ENCODE measurements around the gene CHST4.
"Not testable (repeated sequence)": the region's sequence is repeated elsewhere in the genome, so short reads cannot be mapped to it uniquely, and the experiment has no call there.

CHST4 gene

DNA sequence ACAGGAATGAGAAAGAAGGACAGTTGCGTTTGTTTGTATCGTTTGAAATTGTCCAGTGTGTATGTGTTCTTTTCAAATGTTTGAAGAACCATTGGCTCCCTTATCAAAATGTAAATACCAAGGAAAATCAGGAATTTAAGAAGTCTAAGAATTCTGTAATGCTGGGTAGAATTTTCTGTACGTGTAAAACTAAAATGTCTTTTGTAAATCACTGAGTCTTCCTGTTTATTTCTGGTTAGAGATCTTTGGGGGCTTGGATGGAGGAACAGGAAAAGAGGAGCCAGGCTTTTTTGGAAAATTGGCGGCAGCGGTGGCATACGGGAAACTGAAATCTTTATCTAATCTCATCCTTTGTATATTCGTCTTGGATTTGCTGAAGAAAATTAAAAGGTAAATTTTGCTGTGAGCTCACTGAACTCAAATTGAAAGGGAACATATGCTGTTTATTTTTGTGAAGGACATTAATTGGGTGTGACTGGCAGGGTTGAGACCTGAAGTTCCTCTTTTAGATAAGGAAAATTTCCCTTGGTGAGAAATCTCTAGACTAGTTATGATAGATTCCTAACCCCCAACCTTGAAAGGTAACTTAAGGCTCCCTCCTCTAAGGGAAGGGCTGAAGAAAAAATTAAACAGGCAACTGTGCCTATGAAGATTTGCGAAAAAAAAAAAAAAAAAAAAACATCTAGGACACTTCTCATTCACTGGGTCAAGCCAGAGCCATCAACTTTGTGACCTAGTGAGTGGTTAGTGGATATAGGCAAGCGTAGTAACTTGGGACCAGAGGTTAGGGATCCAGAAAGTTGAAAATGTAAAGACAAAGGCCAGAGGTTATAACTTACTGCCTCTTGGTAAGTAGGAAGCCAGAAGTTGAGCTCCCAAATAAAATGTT lies 39.8 kb downstream of the CHST4 start:
- in situ Hi-C loops (cut with MboI; ENCODE audit: low pct_unique_long_range_greater_than_20kb, low sequenced_read_pairs): no loop called here
- DNase-seq: peak; percentile 18

DNA sequence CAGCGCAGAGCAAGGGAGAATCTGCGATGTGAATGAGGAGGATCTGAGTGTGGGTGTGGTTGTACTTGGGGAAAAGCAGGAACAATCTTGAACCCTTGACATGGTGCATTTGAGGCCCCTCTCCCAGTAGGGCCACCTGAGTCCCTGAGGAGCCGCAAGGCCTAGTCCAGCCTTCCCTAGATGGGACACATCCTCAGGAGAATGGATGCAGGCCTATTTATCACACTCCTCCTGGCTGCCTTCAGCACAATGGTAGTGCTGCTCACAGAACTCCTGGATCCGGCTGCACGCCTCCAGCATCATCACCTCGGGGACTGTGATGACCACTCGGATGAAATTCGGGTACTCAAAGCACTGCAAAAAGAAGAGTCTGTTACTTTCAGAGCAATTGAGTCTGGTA lies 41.7 kb downstream of the CHST4 start:
- no peak for DNase-seq
- in situ Hi-C loops (cut with MboI; ENCODE audit: low pct_unique_long_range_greater_than_20kb, low sequenced_read_pairs): no loop called here

DNA sequence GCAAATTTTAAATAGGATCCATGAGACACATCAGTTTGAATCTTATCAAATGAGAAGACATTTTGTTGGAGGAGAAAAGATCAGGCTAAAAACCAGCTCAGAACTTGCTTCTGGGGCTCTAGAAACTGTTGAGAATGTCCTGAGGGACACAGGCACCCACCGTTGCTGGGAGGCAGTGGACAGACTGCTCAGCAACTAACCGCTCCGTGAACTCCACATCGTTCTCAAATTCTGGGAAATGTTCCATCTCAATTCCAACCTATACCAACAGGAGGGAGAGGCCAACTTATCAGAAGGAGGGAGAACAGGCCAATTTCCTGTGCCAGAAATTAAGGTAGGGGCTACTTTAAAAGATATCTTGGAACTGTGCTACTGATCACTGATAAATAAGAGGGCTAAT lies 42.3 kb downstream of the CHST4 start:
- no peak for DNase-seq
- in situ Hi-C loops (cut with MboI; ENCODE audit: low pct_unique_long_range_greater_than_20kb, low sequenced_read_pairs): no loop called here

DNA sequence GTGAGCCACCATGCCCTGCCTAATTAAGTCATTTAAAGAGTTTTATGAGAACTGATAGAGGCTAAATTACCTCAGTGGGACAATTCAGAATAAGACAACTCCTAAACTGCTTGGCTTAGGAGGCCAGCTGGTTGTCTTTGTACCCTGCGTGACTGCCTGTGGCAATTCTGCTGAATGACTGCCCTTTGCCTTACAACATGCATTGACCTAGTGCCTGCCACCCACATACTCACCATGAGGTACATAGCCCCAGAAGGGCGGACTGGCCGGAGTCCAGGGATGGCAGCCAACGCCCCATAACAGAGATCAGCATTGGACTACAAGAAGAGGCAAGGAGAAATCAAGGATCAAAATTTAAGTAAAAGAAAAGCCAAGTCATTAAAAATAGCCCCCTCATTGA lies 43.4 kb downstream of the CHST4 start:
- in situ Hi-C loops (cut with MboI; ENCODE audit: low pct_unique_long_range_greater_than_20kb, low sequenced_read_pairs): no loop called here
- DNase-seq: no peak

DNA sequence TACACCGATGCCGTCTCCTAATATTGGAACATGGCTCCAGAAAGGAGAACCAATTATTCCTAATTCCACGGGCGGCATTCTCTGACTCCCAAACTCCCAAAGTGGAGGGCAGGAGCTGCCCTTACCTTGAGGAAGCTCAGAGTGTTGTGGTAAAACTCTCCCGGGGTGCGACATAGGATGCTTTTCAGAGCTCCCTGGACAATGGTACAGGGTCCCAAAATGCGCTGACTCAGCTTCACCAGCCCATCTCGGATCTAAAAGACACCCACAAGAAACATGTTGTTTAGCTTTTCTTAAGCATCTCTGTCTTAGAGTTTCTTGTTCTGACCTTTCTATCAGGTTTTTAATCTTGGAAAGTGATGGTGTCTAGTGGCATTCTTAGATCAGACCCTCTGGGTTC lies 43.9 kb downstream of the CHST4 start:
- in situ Hi-C loops (cut with MboI; ENCODE audit: low pct_unique_long_range_greater_than_20kb, low sequenced_read_pairs): no loop called here
- DNase-seq: no peak

DNA sequence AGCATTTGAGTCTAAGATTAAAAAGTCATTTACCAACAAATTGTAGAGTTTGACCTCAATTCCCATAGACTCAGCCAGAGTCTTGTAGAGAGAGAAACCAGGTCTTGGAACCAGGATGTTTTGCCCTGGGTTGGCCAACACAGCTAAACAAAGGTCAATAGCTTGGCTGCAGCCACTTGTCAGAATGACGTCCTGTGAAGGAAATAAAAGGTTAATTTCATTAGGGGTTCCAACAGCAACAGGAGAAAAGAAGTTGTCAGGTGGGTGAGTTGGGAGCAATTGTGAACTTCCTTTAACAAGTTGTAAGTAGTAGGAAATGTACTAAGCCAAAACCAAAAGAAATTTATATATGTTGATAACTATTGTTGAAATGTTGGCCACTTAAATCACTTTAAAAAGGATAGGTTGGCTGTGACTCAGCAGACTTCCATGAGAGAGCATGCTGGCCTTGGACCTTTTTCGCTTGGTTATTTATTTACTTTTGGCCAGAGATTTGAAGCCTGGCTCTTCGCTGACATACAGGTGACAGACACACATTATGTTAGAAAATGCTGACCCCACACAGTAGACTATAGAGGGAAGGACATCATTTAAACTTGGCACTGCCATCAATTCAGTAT lies 46.4 kb downstream of the CHST4 start:
- in situ Hi-C loops (cut with MboI; ENCODE audit: low pct_unique_long_range_greater_than_20kb, low sequenced_read_pairs): no loop called here
- DNase-seq: no peak

DNA sequence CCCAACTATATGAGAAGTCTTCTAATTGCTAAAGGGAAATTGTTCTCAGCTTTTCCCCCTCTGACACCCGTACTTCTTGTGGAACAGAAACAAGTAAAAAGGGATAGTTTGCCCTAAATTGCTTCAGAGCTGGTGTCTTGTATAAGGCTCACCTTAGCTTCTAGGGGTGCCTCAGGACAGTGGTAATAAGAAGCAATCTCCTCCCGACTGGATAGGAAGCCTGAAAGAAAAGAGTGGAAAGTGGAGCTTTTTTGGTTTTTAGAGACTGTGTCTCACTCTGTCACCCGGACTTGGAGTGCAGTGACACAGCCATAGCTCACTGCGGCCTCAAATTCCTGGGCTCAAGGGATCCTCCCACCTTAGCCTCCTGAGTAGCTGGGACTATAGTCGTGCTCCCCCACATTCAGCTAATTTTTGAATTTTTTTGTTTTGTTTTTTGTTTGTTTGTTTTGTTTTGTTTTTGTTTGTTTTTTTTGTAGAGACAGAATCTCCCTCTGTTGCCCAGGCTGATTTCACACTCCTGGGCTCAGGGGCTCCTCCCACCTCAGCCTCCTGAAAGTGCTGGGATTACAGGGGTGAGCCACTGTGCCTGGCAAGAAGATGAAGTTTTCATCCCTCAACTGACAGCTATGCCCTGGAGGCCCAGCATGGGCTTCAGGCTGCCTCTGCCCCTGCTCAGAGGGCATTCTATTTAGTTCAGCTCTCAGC lies 47.3 kb downstream of the CHST4 start:
- in situ Hi-C loops (cut with MboI; ENCODE audit: low pct_unique_long_range_greater_than_20kb, low sequenced_read_pairs): no loop called here
- no peak for DNase-seq

DNA sequence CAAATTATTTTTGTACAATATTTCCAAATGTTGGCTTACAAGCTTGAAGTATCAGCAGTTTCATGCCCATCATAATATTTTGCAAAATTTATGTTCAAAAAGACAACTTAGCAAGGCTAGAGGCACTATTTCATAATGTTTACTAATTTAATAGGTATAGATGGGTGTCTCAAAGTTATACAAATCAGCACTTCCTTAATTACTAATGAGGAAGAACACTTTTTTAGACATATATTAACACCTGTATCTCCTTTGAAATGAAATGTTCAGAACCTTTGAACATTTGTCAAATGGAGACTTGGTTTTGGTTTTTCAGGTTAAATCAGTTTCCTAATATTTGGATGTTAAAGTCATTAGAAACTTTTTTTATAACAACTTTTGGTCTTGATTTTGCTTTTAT lies 48.5 kb downstream of the CHST4 start:
- DNase-seq: no peak
- in situ Hi-C loops (cut with MboI; ENCODE audit: low pct_unique_long_range_greater_than_20kb, low sequenced_read_pairs): no loop called here

DNA sequence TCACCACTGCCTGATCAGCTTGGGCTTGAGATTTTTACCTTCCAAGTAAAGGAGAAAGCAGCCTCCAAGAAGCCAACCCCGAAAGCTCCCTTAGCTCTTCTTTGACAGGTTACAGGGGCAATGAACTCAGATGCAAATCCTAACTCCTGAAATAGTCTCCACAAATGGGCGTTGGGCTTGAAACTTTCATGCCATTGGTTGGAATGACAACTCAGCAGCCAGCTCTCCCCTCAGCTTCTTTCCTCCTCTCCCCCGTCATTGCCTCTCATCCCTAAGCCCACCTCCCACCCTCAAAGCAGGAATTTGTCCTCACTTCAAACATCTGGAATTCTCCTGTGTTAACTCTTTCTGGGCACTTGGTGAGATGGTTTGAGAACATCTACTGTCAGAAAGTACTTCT lies 50.7 kb downstream of the CHST4 start, which contains the start of gene TAT:
Gene TAT, minus strand, starts transcription at position 122 of the 400 bp plus-strand sequence. CDS start 677 bp downstream, outside the sequence.
- in situ Hi-C loops (cut with MboI; ENCODE audit: low pct_unique_long_range_greater_than_20kb, low sequenced_read_pairs): no loop called here
- no peak for DNase-seq

DNA sequence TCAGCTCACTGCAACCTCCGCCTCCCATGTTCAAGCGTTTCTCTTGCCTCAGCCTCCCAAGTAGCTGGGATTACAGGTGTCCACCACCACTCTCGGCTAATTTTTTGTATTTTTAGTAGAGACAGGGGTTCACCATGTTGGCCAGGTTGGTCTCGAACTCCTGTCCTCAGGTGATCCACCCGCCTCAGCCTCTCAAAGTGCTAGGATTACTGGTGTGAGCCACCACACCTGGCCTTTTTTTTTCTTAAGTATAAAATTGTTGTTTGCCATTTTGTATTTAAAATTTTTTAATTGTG lies 56.3 kb downstream of the CHST4 start:
- DNase-seq; in situ Hi-C loops (cut with MboI; ENCODE audit: low pct_unique_long_range_greater_than_20kb, low sequenced_read_pairs): not testable (repeated sequence)

DNA sequence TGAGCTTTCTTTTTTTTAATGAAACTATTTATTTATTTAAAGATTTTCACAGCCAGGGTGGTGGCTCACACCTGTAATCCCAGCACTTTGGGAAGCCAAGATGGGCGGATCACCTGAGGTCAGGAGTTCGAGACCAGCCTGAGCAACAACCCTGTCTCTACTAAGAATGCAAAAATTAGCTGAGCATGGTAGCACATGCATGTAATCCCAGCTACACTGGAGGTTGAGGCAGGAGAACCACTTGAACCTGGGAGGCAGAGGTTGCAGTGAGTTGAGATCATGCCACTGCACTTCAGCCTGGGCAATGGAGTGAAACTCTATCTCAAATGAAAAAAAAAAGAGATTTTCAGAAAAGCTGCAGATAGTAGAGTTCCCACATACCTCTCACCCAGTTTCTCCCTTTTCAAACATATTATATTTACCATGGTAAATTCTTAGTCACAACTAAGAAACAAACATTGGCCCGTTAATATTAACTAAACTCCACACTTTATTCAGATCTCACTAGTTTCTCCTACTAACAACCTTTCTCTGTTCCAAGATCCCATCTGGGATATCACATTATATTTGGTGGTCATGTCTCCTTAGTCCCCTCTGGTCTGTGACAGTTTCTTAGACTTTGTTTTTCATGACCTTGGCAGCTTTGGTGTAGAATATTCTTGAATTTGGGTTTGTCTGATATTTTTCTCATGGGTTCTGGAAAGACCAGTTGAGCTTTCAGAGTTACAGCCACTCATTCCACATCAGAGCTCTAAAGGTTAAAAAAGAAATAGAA lies 58.5 kb downstream of the CHST4 start:
- DNase-seq: no peak
- in situ Hi-C loops (cut with MboI; ENCODE audit: low pct_unique_long_range_greater_than_20kb, low sequenced_read_pairs): no loop called here

DNA sequence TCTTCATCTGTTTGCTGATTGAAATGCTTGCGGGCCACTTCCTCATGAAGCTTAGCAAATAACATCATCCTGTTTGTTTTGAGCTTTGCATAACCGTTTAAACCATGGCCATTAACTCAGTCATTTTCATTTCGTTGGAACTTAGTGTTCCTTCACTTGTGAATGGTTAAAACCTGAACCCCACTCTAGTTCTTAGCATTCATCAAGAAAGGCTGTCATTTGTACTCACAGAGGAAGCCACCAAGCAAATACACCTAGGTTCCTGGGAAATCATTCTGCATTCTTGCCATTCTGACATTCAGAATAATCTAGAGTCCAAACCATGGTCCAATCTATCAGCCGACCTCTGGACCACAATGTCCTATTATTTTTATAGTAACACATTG lies 59.1 kb downstream of the CHST4 start:
- DNase-seq: no peak
- in situ Hi-C loops (cut with MboI; ENCODE audit: low pct_unique_long_range_greater_than_20kb, low sequenced_read_pairs): no loop called here
